Measurements from ENCODE around the gene ZNF555. TPM values are rescaled to one million over a fixed set of nuclear protein-coding genes. Genes with fewer than 3 reads are reported as not detected.

The ZNF555 gene
- total and polyA plus RNA-seq, 2 of the 13 experiments (the other 11 are each of a cell fraction or from before 2014, with no cell fraction given) = 5.0 to 8.0 TPM

DNA sequence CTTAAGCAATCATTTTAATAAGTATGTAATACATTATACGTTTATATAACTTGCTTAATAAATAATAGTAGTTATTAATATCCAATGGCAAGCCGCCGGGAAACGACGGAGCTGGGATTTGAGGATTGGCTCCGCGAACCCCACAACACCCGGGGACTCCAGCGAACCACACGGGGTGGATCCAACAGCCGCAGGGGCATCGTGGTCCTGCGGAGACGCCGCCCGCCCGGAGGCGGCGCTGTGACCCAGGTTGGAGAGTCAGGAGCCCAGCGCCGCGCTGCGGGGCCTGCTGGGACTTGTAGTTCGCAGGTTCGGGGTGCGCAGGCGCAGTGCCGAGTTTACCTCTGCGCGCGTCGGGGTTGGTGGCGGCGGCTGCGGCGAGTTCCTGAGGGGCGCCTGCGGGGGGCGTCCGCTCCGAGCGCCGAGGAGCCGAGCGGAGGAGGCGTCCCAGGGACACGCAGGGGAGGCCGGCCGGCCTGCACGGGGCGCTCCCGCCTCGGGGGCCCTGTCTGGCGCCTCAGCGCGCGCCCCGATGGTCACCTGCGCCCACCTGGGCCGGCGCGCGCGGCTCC, 21.6 kb upstream of the ZNF555 start, which contains the start of gene ZNF554 (continued):
- TF ChIP-seq, protein P1, sequence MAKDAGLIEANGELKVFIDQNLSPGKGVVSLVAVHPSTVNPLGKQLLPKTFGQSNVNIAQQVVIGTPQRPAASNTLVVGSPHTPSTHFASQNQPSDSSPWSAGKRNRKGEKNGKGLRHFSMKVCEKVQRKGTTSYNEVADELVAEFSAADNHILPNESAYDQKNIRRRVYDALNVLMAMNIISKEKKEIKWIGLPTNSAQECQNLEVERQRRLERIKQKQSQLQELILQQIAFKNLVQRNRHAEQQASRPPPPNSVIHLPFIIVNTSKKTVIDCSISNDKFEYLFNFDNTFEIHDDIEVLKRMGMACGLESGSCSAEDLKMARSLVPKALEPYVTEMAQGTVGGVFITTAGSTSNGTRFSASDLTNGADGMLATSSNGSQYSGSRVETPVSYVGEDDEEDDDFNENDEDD (CRISPR knock-in tag; IDR thresholded peaks at IDR 0.05; ENCODE audit: borderline replicate concordance) = peak; percentile 48; the same call in 1 of the 2 replicates
- TF ChIP-seq, protein P2, sequence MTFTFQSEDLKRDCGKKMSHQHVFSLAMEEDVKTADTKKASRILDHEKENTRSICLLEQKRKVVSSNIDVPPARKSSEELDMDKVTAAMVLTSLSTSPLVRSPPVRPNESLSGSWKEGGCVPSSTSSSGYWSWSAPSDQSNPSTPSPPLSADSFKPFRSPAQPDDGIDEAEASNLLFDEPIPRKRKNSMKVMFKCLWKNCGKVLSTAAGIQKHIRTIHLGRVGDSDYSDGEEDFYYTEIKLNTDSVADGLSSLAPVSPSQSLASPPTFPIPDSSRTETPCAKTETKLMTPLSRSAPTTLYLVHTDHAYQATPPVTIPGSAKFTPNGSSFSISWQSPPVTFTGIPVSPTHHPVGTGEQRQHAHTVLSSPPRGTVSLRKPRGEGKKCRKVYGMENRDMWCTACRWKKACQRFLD (CRISPR knock-in tag; IDR thresholded peaks at IDR 0.05; ENCODE audit: borderline replicate concordance) = no peak
- TF ChIP-seq, protein P3, sequence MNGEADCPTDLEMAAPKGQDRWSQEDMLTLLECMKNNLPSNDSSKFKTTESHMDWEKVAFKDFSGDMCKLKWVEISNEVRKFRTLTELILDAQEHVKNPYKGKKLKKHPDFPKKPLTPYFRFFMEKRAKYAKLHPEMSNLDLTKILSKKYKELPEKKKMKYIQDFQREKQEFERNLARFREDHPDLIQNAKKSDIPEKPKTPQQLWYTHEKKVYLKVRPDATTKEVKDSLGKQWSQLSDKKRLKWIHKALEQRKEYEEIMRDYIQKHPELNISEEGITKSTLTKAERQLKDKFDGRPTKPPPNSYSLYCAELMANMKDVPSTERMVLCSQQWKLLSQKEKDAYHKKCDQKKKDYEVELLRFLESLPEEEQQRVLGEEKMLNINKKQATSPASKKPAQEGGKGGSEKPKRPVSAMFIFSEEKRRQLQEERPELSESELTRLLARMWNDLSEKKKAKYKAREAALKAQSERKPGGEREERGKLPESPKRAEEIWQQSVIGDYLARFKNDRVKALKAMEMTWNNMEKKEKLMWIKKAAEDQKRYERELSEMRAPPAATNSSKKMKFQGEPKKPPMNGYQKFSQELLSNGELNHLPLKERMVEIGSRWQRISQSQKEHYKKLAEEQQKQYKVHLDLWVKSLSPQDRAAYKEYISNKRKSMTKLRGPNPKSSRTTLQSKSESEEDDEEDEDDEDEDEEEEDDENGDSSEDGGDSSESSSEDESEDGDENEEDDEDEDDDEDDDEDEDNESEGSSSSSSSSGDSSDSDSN (CRISPR knock-in tag; IDR thresholded peaks at IDR 0.05) = peak; percentile 83
- TF ChIP-seq ZBTB38 (CRISPR knock-in tag; IDR thresholded peaks at IDR 0.05) = peak; percentile 69; the same call in 1 of the 2 replicates
- TF ChIP-seq, protein P4, sequence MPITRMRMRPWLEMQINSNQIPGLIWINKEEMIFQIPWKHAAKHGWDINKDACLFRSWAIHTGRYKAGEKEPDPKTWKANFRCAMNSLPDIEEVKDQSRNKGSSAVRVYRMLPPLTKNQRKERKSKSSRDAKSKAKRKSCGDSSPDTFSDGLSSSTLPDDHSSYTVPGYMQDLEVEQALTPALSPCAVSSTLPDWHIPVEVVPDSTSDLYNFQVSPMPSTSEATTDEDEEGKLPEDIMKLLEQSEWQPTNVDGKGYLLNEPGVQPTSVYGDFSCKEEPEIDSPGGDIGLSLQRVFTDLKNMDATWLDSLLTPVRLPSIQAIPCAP (CRISPR knock-in tag; IDR thresholded peaks at IDR 0.05; ENCODE audit: low read depth) = no peak
- TF ChIP-seq KDM6A (CRISPR knock-in tag; IDR thresholded peaks at IDR 0.05; ENCODE audit: low read depth) = no peak
- TF ChIP-seq HOXA9 (CRISPR knock-in tag; IDR thresholded peaks at IDR 0.05; ENCODE audit: borderline replicate concordance) = no peak
- no peak for TF ChIP-seq ZNF225 (CRISPR knock-in tag; IDR thresholded peaks at IDR 0.05)
- TF ChIP-seq CBX5 (CRISPR knock-in tag; IDR thresholded peaks at IDR 0.05; ENCODE audit: borderline replicate concordance) = peak; percentile 91; the same call in 1 of the 2 replicates
- no peak for TF ChIP-seq ZNF557 (CRISPR knock-in tag; IDR thresholded peaks at IDR 0.05)
- TF ChIP-seq HNRNPL (IDR thresholded peaks at IDR 0.05; ENCODE audit: low read depth, low read length) = no peak
- TF ChIP-seq, protein P5, sequence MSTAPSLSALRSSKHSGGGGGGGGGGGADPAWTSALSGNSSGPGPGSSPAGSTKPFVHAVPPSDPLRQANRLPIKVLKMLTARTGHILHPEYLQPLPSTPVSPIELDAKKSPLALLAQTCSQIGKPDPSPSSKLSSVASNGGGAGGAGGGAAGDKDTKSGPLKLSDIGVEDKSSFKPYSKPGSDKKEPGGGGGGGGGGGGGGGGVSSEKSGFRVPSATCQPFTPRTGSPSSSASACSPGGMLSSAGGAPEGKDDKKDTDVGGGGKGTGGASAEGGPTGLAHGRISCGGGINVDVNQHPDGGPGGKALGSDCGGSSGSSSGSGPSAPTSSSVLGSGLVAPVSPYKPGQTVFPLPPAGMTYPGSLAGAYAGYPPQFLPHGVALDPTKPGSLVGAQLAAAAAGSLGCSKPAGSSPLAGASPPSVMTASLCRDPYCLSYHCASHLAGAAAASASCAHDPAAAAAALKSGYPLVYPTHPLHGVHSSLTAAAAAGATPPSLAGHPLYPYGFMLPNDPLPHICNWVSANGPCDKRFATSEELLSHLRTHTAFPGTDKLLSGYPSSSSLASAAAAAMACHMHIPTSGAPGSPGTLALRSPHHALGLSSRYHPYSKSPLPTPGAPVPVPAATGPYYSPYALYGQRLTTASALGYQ (CRISPR knock-in tag; IDR thresholded peaks at IDR 0.05) = peak; percentile 79
- no peak for TF ChIP-seq ZNF790 (CRISPR knock-in tag; IDR thresholded peaks at IDR 0.05; ENCODE audit: borderline replicate concordance)
- peak; percentile 92; the same call in 1 of the 2 replicates for TF ChIP-seq TARDBP (CRISPR knock-in tag; IDR thresholded peaks at IDR 0.05)
- TF ChIP-seq, protein P6, sequence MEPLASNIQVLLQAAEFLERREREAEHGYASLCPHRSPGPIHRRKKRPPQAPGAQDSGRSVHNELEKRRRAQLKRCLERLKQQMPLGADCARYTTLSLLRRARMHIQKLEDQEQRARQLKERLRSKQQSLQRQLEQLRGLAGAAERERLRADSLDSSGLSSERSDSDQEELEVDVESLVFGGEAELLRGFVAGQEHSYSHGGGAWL (CRISPR knock-in tag; IDR thresholded peaks at IDR 0.05) = no peak
- TF ChIP-seq PHF5A (CRISPR knock-in tag; IDR thresholded peaks at IDR 0.05; ENCODE audit: low read depth, unreplicated experiment) = peak; percentile 96
- TF ChIP-seq IKZF1 (IDR thresholded peaks at IDR 0.05) = no peak
- peak; percentile 69; the same call in 1 of the 2 replicates for TF ChIP-seq ARNTL (CRISPR knock-in tag; IDR thresholded peaks at IDR 0.05)
- TF ChIP-seq, protein P7, sequence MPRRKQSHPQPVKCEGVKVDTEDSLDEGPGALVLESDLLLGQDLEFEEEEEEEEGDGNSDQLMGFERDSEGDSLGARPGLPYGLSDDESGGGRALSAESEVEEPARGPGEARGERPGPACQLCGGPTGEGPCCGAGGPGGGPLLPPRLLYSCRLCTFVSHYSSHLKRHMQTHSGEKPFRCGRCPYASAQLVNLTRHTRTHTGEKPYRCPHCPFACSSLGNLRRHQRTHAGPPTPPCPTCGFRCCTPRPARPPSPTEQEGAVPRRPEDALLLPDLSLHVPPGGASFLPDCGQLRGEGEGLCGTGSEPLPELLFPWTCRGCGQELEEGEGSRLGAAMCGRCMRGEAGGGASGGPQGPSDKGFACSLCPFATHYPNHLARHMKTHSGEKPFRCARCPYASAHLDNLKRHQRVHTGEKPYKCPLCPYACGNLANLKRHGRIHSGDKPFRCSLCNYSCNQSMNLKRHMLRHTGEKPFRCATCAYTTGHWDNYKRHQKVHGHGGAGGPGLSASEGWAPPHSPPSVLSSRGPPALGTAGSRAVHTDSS (CRISPR knock-in tag; conservative IDR thresholded peaks at IDR 0.05) = no peak
